ENCODE measurements around the gene ERI2.
"Not testable (repeated sequence)": the region's sequence is repeated elsewhere in the genome, so short reads cannot be mapped to it uniquely, and the experiment has no call there.

Gene ERI2

DNA sequence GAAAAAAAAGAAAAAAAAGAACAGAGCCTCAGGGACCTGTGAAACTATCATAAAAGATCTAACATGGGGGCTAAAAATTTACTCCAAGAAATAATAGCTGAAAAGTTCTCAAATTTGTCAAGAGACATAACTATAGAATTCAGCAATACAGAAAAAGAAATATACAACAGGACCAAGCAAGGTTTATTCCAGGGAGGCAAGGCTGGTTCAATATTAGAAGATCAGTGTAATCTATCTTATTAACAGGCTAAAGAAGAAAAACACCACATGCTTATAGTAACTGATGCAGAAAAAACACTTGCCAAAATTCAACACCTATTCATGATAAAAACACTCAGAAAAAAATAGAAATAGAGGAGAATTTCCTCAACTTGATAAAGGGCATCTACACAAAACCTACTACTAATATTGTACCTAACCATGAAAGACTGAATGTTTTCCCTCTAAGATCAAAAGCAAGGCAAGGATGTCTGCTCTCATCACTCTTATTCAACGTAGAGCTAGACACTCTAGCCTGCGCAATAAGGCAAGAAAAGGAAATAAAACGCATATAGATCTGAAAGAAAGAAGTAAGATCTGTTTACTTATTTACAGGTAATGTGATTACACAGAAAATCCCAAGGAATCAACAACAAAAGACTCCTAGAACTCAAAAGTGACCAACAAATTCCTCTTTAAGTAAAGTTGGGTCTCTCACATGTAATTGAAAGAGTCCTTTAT, 43.7 kb downstream of the ERI2 start:
- FAIRE-seq, result no peak

DNA sequence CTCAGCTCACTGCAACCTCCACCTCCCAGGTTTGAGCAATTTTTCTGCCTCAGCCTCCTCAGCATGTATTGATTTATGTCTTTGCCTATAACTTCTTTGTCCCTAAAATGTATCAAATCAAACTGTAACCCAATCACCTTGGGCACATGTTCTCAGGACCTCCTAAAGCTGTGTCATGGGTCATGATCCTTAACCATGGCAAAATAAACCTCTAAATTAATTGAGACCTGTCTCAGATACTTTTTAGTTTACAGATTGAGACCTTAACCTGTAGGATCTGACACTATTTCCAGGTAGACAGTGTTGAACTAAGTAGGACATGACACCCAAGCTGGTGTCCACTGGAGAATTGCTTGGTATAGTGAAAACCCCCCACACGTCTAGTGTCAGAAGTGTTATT, 45.1 kb downstream of the ERI2 start:
- FAIRE-seq, result no peak

GRCh38 chr16:20760346-20760745, 45.9 kb downstream of the ERI2 start:
- no peak for FAIRE-seq

GRCh38 chr16:20755799-20756198, 50.5 kb downstream of the ERI2 start:
- FAIRE-seq, result not testable (repeated sequence)

DNA sequence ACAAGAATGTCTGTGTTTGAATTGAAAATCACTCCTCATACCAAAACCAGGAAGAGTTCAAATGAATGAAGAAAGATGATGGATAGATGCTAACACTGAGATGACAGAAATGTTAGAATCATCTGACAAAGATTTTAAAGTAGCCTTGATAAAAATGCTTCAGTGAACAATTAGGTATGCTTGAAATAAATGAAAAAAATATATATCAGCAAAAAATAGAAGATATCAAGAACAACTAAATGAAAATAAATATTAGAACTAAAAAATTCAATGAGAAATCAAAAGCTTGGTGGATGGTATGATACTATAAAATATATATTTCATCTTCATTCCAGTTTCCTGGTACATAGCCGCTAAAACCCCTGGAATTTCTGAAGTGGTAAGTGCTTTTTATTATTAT, 51.0 kb downstream of the ERI2 start:
- FAIRE-seq, result no peak

DNA sequence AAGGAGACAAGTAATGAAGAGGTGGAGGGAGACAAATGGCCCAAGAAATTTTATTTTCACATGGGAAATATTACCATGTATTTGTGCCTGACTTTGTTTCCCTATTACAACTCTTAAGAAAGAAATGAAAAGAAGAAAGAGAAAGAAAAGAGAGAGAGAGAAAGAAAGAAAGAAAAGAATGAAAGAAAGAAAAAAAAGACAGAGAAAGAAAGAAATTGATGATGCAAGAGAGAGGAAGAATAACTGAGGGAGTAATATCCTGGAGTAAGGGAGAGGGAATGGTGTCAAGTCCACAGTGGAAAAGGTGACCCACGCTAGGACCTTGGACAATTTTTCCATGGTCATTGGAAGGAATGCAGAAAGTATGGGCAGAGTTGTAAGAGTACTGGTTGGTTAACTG, 52.5 kb downstream of the ERI2 start:
- FAIRE-seq, result no peak

GRCh38 chr16:20750558-20750957, 55.7 kb downstream of the ERI2 start:
- FAIRE-seq, result no peak

DNA sequence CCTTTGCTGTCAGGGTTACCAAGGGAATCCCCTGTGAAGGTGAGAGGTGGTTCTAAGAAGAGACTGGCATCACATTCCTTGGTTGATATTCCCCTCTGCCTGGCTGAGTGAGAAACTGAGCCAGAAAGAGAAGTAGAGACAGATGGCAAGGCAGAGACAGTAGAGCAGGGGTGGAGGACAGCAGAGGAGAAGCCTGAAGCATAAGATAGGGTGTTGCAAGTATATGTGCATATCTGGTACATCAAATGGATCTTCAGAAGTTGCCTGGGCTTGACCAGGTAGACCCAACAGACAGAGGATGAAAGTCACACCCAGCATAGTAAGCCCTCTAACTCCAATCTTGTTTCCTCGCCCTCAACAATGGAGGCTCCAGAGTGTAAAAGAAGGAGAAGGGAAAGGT, 56.8 kb downstream of the ERI2 start:
- no peak for FAIRE-seq

DNA sequence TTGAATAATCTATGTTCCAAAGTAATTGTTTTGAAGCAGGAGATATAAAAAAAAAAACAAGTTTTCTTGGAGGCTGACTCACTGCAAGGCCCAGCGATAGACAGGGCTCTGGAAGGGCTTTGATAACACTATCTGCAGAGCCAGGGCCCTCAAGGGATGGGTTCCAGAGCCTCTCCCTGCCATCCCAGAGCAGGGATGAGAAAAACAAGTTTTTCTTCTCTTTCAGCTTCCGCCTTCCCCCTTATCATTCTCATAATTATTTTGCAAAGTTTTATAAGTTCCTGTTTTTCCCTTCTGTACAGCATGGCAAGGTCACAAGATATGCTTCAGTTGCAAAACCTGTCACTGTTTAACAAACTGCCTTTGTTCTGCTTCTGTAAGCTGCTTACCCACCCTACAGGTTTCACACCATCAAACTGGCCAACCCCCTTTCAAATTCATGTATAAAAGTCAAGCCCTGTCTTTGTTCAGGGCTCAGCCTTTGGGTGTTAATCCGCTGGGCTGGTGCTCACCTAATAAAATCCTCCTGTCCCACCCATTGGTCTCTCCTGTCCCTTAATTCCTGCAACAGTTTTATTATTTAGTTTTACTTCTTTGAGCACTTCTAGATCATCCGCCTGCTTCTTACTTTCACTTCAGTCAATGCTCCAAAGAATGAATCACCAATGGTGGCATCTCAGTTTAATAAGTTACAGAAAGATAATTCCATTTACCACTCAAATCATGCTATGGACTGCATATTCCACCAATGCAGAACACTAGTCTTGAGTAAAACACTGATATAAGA, 59.0 kb downstream of the ERI2 start:
- FAIRE-seq, result no peak

GRCh38 chr16:20746461-20746860, 59.8 kb downstream of the ERI2 start:
- no peak for FAIRE-seq
